ENCODE measurements around the gene DDIT4. TPM values are rescaled to one million over a fixed set of nuclear protein-coding genes. Genes with fewer than 3 reads are reported as not detected.

The DDIT4 gene
- total RNA-seq, 2 experiments from 2014 or later, result 1,071 to 1,096 TPM

DNA sequence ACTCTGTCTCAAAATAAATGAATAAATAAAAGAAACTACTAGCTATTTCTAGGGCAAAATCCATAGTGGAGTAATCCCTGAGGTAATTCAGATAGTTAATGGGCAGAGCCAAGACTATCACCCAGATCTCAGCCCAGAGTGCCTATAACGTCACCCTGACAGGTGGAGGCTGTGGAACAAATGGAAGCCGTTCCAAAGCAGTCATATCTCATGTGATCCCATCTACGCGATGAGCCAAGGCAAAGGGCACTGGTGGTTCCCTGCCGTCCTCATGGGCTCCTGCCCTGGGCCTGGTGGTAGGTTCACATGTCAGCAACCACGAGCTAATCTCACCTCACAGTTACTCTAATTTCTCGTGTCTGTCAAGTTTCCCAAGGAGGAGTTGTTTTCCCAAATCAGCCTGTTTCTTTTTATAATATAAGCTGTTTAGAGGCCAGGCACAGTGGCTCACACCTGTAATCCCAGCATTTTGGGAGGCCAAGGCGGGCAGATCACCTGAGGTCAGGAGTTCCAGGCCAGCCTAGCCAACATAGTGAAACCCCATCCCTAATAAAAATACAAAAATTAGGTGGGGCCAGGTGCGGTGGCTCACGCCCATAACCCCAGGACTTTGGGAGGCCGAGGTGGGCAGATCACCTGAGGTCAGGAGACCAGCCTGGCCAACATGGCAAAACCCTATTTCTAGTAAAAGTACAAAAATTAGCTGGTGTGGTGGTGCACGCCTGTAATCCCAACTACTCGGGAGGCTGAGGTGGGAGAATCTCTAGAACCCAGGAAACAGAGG, 35.1 kb upstream of the DDIT4 start:
- Mint-ChIP-seq H3K4me1 (ENCODE audit: low read depth) (peaks cover 26% of the 10 kb centered on the region), H3K36me3 (ENCODE audit: low read depth) (peaks cover 16% of the 10 kb centered on the region), H3K27me3 (no peaks in the 10 kb centered on the region), H3K27ac (peak overlapping the region; percentile 42), H3K9me3 (no peaks in the 10 kb centered on the region), H3K4me3 (no peak overlapping the region)
- POLR2A ChIA-PET, result interaction anchor here (0.7 to 2.1 kb wide), 5 partner anchors 9 to 88 kb away, joined by 3 to 9 read pairs (median 3); partner anchors contain the start of gene DDIT4
- intact Hi-C loops (cut with micrococcal nuclease), result no loop called here
- ATAC-seq (no peak), DNase-seq (no peak)
- CTCF ChIA-PET, result interaction anchor here (2.0 to 2.5 kb wide), 2 partner anchors 9 to 99 kb away, joined by 9 to 10 read pairs; no protein-coding TSS in a partner anchor
- TF ChIP-seq, protein P1, sequence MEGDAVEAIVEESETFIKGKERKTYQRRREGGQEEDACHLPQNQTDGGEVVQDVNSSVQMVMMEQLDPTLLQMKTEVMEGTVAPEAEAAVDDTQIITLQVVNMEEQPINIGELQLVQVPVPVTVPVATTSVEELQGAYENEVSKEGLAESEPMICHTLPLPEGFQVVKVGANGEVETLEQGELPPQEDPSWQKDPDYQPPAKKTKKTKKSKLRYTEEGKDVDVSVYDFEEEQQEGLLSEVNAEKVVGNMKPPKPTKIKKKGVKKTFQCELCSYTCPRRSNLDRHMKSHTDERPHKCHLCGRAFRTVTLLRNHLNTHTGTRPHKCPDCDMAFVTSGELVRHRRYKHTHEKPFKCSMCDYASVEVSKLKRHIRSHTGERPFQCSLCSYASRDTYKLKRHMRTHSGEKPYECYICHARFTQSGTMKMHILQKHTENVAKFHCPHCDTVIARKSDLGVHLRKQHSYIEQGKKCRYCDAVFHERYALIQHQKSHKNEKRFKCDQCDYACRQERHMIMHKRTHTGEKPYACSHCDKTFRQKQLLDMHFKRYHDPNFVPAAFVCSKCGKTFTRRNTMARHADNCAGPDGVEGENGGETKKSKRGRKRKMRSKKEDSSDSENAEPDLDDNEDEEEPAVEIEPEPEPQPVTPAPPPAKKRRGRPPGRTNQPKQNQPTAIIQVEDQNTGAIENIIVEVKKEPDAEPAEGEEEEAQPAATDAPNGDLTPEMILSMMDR (IDR thresholded peaks at IDR 0.05), result no peak

DNA sequence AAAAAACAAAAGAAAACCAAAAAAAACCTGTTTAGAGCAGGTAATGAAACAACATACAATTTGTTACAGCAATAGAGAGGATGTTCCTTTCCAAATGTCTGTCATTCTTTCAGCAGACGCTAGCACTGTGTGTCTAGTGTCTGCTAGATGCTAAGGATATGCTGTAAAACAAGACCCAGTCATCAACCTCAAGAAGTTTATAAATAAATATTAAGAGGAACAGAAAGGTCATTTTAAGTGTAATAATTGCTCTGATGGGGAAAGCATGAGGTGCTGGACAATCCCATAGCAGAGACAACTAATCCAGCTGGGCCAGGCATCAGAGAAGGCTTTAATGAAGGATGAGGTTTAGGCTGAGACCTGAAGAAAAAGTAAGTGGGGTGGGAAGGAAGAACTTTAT, 34.3 kb upstream of the DDIT4 start:
- TF ChIP-seq, protein P1 (IDR thresholded peaks at IDR 0.05), result no peak
- peaks cover 12% of the 10 kb centered on the region for H3K36me3 Mint-ChIP-seq (ENCODE audit: low read depth)
- no peak for DNase-seq
- CTCF ChIA-PET, result no interaction called here
- H3K4me3 Mint-ChIP-seq, result no peak overlapping the region
- no peaks in the 10 kb centered on the region for H3K27me3 Mint-ChIP-seq
- intact Hi-C loops (cut with micrococcal nuclease), result no loop called here
- POLR2A ChIA-PET, result no interaction called here
- ATAC-seq, result no peak
- H3K27ac Mint-ChIP-seq, result peak overlapping the region; percentile 14
- no peaks in the 10 kb centered on the region for H3K9me3 Mint-ChIP-seq
- peaks cover 34% of the 10 kb centered on the region for H3K4me1 Mint-ChIP-seq (ENCODE audit: low read depth)

DNA sequence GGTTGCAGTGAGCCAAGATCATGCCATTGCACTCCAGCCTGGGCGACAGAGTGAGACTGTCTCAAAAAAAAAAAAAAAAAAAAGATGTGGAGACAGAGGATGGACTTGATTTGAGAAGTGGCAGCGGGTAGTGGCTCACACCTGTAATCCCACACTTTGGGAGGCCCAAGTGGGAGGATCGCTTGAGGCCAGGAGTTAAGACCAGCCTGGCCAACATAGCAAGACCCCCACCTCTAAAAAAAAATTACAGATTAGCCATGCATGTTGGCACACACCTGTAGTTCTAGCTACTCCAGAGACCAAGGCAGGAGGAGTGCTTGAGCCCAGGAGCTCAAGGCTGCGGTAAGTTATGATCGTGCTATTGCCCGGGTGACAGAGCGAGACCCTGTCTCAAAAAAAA, 33.4 kb upstream of the DDIT4 start:
- H3K4me1 Mint-ChIP-seq (ENCODE audit: low read depth), result peaks cover 44% of the 10 kb centered on the region
- intact Hi-C loops (cut with micrococcal nuclease), result no loop called here
- no peak overlapping the region for H3K27ac Mint-ChIP-seq
- H3K9me3 Mint-ChIP-seq, result no peaks in the 10 kb centered on the region
- peaks cover 7% of the 10 kb centered on the region for H3K36me3 Mint-ChIP-seq (ENCODE audit: low read depth)
- no peaks in the 10 kb centered on the region for H3K27me3 Mint-ChIP-seq
- ATAC-seq (no peak), DNase-seq (no peak)
- no peak overlapping the region for H3K4me3 Mint-ChIP-seq
- CTCF ChIA-PET, result interaction anchor here (1.1 to 1.2 kb wide), 2 partner anchors 16 to 20 kb away, joined by 3 to 5 read pairs; no protein-coding TSS in a partner anchor
- POLR2A ChIA-PET, result interaction anchor here (0.6 kb wide), 1 partner anchor 66 kb away, joined by 3 read pairs; no protein-coding TSS in a partner anchor
- TF ChIP-seq, protein P1 (IDR thresholded peaks at IDR 0.05), result no peak

DNA sequence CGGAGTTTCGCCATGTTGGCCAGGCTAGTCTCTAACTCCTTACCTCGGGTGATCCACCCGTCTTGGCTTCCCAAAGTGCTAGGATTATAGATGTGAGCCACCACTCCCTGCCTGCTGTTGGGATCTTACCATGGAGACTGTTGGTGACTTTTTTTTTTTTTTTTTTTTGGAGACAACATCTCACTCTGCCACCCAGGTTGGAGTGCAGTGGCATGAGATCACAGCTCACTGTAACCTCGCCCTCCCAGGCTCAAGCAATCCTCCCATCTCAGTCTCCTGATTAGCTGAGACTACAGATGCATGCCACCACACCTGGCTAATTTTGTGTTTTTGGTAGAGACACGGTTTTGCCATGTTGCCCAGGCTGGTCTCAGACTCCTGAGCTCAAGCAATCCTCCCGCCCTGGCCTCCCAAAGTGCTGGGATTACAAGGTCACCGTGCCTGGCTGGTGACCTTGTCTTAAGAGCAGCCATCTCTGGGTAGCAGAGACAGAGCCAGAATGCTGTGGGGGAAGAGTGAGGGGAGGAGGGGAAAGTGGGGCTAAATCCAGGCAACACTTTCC, 32.0 kb upstream of the DDIT4 start:
- ATAC-seq, result no peak
- intact Hi-C loops (cut with micrococcal nuclease), result no loop called here
- no peak for DNase-seq
- Mint-ChIP-seq H3K27me3 (no peaks in the 10 kb centered on the region), H3K4me1 (ENCODE audit: low read depth) (peaks cover 55% of the 10 kb centered on the region), H3K9me3 (no peaks in the 10 kb centered on the region), H3K4me3 (no peak overlapping the region), H3K36me3 (ENCODE audit: low read depth) (peaks cover 2% of the 10 kb centered on the region), H3K27ac (peak overlapping the region; percentile 59)
- ChIA-PET CTCF (interaction anchor here (0.7 to 1.3 kb wide), 4 partner anchors 13 to 346 kb away, joined by 3 to 5 read pairs (median 4); no protein-coding TSS in a partner anchor), POLR2A (interaction anchor here (1.0 to 1.5 kb wide), 5 partner anchors 19 to 85 kb away, joined by 3 to 4 read pairs (median 4); partner anchors contain the start of gene DDIT4)
- TF ChIP-seq, protein P1 (IDR thresholded peaks at IDR 0.05), result no peak

Data from activated CD8-positive, alpha-beta T cell treated with anti-CD3 and anti-CD28 coated beads for 36 hours (primary cell).